Coronary artery (tissue), 2 donors: ENCODE measurements around the gene PPIL1.

Source experiments
- DNase-seq: peaks from one replicate; pipeline ENCODE4 v3.0.0-alpha.2; 2017; ENCODE audit warnings: low spot score
- H3K27ac ChIP-seq, 2 donors: fragments of 200-600 bp; sonication (generic); one replicate each; pipeline ENCODE4 v1.5.1; 2016 to 2019
- H3K4me3 ChIP-seq: fragments of 200-600 bp; sonication (generic); 2 replicates; pipeline ENCODE4 v1.5.1; 2016; ENCODE audit warnings: mild to moderate bottlenecking, moderate library complexity
- TF ChIP-seq, protein P1 (sequence below): fragments of 200-600 bp; sonication (generic); IDR thresholded peaks from one replicate; pipeline ENCODE4 v1.5.1; 2019; ENCODE audit warnings: antibody characterized with exemption

PPIL1 gene

GRCh38 chr6:36862848-36863382, 11.7 kb downstream of the PPIL1 start:
- DNase-seq, result no peak
- H3K4me3 ChIP-seq, result no peak overlapping the region
- TF ChIP-seq, protein P1, sequence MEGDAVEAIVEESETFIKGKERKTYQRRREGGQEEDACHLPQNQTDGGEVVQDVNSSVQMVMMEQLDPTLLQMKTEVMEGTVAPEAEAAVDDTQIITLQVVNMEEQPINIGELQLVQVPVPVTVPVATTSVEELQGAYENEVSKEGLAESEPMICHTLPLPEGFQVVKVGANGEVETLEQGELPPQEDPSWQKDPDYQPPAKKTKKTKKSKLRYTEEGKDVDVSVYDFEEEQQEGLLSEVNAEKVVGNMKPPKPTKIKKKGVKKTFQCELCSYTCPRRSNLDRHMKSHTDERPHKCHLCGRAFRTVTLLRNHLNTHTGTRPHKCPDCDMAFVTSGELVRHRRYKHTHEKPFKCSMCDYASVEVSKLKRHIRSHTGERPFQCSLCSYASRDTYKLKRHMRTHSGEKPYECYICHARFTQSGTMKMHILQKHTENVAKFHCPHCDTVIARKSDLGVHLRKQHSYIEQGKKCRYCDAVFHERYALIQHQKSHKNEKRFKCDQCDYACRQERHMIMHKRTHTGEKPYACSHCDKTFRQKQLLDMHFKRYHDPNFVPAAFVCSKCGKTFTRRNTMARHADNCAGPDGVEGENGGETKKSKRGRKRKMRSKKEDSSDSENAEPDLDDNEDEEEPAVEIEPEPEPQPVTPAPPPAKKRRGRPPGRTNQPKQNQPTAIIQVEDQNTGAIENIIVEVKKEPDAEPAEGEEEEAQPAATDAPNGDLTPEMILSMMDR, result no peak
- H3K27ac ChIP-seq, result no peak overlapping the region

DNA sequence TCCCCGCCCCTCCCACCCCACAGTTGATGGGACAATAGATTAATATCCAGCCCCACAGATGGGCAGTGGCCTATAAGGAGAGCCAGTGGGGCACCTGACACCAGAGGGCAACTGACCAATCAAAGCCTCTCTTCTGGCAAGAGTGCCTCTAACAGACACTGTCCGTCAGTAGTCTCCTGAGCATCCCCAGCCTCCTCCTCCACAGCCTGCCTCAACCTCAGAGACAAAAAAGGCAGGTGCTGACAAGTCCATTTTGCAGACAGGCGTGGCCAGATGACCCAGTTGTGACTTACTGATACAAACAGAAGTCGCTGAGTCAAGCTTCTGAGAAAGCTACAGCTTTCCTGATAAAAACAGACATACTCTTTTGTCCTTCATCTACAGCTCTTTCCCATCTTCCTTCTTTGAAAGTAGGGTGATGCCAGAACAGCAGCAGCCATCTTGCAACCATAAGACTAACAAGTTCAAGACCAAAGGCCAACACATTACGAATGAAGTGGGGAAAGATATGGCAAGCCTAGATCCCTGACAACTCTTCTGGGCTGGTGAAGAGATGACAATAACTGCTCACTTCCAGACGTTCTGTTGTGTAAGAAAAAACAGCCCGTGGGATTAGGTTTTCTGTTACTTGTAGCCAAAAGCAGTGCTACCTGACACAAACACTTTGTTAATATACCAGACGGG, 12.3 kb downstream of the PPIL1 start:
- TF ChIP-seq, protein P1, result no peak
- Histone ChIP-seq H3K27ac (no peak overlapping the region), H3K4me3 (no peak overlapping the region)
- no peak for DNase-seq

GRCh38 chr6:36860126-36860525, 14.5 kb downstream of the PPIL1 start:
- Histone ChIP-seq H3K27ac (no peak overlapping the region), H3K4me3 (no peak overlapping the region)
- no peak for DNase-seq
- TF ChIP-seq, protein P1, result no peak

DNA sequence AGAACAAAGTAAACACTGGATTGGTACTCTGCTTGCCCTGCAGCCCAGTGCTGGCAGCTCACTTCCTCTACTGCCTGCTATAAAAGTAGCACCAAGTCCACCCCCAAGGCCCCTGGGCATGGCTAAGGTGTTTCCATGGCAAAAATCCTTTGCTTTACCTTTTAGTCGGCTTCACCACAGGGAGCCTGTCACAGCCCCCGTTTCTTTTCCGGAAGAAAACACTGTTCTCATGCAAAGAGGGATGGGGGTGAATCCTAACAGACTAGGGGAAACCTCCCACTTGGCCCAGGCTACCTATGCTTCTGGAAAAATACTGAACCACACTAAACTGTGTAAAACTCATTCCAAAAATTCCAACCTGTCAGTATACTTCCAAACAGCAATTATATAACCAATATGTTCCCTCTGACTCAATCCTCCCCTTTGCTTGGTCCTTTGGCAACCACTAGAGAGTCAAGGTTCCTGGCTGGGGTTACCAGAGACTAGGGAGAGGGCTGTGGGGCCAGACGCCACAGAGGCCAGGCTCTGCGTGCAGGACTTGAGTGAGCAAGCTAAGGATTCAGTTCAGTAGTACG, 16.1 kb downstream of the PPIL1 start:
- TF ChIP-seq, protein P1, result no peak
- Histone ChIP-seq H3K27ac (peak overlapping the region in 1 of 2 donors; percentile 25), H3K4me3 (no peak overlapping the region)
- DNase-seq, result no peak

GRCh38 chr6:36857325-36857724, 17.3 kb downstream of the PPIL1 start:
- Histone ChIP-seq H3K4me3 (no peak overlapping the region), H3K27ac (no peak overlapping the region)
- TF ChIP-seq, protein P1, result no peak
- no peak for DNase-seq

DNA sequence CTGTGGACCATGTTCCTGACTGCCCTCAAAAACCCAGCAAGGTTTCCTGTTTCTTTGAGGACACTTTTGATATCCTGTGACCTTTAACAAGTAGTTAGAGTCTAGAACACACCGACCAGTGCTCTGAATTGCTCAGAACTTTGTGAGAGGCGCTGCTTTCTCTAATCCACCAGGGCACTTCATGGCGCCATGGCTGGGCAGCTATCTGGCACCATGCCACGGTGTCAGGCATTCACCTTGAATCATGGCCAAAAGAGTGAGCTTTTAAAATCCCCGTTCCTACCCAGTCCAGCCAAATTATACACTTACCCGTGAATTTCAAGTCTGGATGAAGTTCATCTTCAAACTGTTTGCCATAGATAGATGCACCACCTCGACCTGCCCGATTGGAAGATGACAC, 18.3 kb downstream of the PPIL1 start:
- H3K27ac ChIP-seq, result no peak overlapping the region
- DNase-seq, result no peak
- no peak overlapping the region for H3K4me3 ChIP-seq
- TF ChIP-seq, protein P1, result no peak

- TF ChIP-seq, protein P1, result no peak
- no peak for DNase-seq
- Histone ChIP-seq H3K27ac (no peak overlapping the region), H3K4me3 (no peak overlapping the region)
Observed at GRCh38 chr6:36855750-36856149, 18.9 kb downstream of the PPIL1 start.
